Upper lobe of left lung (tissue), 4 donors: ENCODE results near the gene ACP4.

ENCODE experiments used
- CTCF ChIP-seq, 6 experiments: fragments of 450-650 bp in 4 of 6; fragments of 200-600 bp in 2 of 6; sonication (generic) in 2 of 6; IDR thresholded peaks; one replicate each; pipeline ENCODE4 v1.5.1; 2016 to 2019; ENCODE audit warnings: antibody characterized with exemption in 6 of 6
- EP300 ChIP-seq, 4 donors: sonication (generic); formaldehyde crosslinking; IDR thresholded peaks; one replicate each; pipeline ENCODE4 v1.5.1; 2017; ENCODE audit warnings: antibody characterized with exemption in 4 of 4, control low read depth in 2 of 4
- POLR2A ChIP-seq, 4 donors: fragments of 450-650 bp; IDR thresholded peaks; one replicate each; pipeline ENCODE4 v1.5.1; 2016 to 2017; ENCODE audit warnings: antibody characterized with exemption in 4 of 4, mild to moderate bottlenecking in 2 of 4
- POLR2AphosphoS5 ChIP-seq, 2 donors: sonication (generic); formaldehyde crosslinking; IDR thresholded peaks; one replicate each; pipeline ENCODE4 v1.5.1; 2017; ENCODE audit warnings: antibody characterized with exemption in 2 of 2

- no peak for TF ChIP-seq CTCF (IDR thresholded peaks at IDR 0.05)
- TF ChIP-seq POLR2A (IDR thresholded peaks at IDR 0.05) = no peak
- TF ChIP-seq POLR2AphosphoS5 (IDR thresholded peaks at IDR 0.05) = no peak
- no peak for TF ChIP-seq EP300 (IDR thresholded peaks at IDR 0.05)
Measured at GRCh38 chr19:50839712-50840655, 49.8 kb downstream of the ACP4 start.
